ENCODE data around the gene KRT85. TPM values are rescaled to one million over a fixed set of nuclear protein-coding genes. Genes with fewer than 3 reads are reported as not detected.

KRT85 gene
- total RNA-seq, 2 donors from 2014 or later, result not detected

- no peaks in the 10 kb centered on the region for H3K9me3 ChIP-seq
- no peak for TF ChIP-seq CTCF (IDR thresholded peaks at IDR 0.05)
- H3K4me3 ChIP-seq, result no peak overlapping the region
- H3K27me3 ChIP-seq (replicated peaks; ENCODE audit: insufficient read depth), result no peaks in the 10 kb centered on the region
- ATAC-seq (ENCODE audit: insufficient number of reproducible peaks, low FRiP score, low read depth), result no peak
- H3K27ac ChIP-seq, result no peak overlapping the region
- peaks cover 4 to 5% of the 10 kb centered on the region in 2 donors for H3K4me1 ChIP-seq (ENCODE audit: control insufficient read depth in 1 of 2, low read depth in 2 of 2)
- DNase-seq (ENCODE audit: low spot score), result no peak
- no peaks in the 10 kb centered on the region for H3K36me3 ChIP-seq
These were observed 56.0 kb downstream of the KRT85 start for GRCh38 chr12:52311285-52311648.

DNA sequence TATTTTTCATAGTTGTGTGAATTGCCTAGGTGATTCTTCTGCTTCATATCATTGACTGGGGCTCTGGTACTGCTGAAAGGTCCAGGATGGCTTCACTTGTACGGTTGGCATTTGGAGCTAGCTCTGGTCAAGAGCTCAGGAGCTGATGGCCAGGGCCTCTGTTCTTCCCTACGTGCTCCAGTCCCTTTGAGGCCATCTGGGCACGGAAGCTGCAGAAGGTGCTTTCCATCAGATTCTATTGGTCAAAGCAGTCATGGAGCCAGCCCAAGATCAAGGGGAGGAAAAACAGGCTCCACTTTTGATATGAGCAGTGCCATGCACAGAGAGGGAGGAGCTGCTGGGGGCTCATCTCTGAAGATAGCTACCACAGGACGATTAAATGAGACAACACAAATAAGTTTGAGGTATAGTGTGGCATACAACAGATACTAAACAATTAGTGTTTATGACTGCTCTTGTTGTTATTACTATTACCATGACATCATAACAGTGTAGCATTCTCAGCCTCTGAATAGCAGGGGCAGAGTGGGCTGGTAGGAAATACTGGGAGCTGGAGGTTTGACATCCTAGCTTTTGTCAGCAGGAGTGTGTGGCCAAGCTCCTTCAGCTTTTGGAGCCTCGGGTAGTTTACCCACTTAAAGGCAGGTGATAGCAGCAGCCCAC is 56.5 kb downstream of the KRT85 start:
- Histone ChIP-seq H3K27ac (no peak overlapping the region), H3K4me1 (ENCODE audit: control insufficient read depth in 1 of 2, low read depth in 2 of 2) (peaks cover 4 to 5% of the 10 kb centered on the region in 2 donors), H3K9me3 (no peaks in the 10 kb centered on the region), H3K36me3 (no peaks in the 10 kb centered on the region), H3K27me3 (replicated peaks; ENCODE audit: insufficient read depth) (no peaks in the 10 kb centered on the region), H3K4me3 (no peak overlapping the region)
- no peak for TF ChIP-seq CTCF (IDR thresholded peaks at IDR 0.05)
- no peak for ATAC-seq (ENCODE audit: insufficient number of reproducible peaks, low FRiP score, low read depth)
- no peak for DNase-seq (ENCODE audit: low spot score)

Other genes starting within 250 kb of the KRT85 start
- gene KRT80, start 175.5 kb downstream of the KRT85 start, total RNA-seq, result under 1 TPM; 0.21 to 0.41 TPM
- 100 to 1,000 TPM in 1 of 2 donors, 10 to 100 TPM in 1; 24.1 to 105 TPM for gene KRT7, start 134.2 kb downstream of the KRT85 start, total RNA-seq
- gene KRT86, start 92.8 kb downstream of the KRT85 start, total RNA-seq, result 1 to 10 TPM in 1 of 2 donors, not detected in 1; 9.3 TPM
- gene KRT81, start 75.9 kb downstream of the KRT85 start, total RNA-seq, result 1 to 10 TPM in 1 of 2 donors, not detected in 1; 5.1 TPM
- not detected for gene KRT83, start 46.1 kb downstream of the KRT85 start, total RNA-seq
- not detected for gene KRT84, start 18.2 kb upstream of the KRT85 start, total RNA-seq
- gene KRT82, start 38.9 kb upstream of the KRT85 start, total RNA-seq, result not detected
- not detected for gene KRT75, start 66.9 kb upstream of the KRT85 start, total RNA-seq
- under 1 TPM in 1 of 2 donors, not detected in 1; 0.41 TPM for gene KRT6B, start 84.7 kb upstream of the KRT85 start, total RNA-seq
- gene KRT6C, start 106.3 kb upstream of the KRT85 start, total RNA-seq, result not detected
- under 1 TPM in 1 of 2 donors, not detected in 1; 0.68 TPM for gene KRT6A, start 125.8 kb upstream of the KRT85 start, total RNA-seq
- gene KRT5, start 152.9 kb upstream of the KRT85 start, total RNA-seq, result 1 to 10 TPM in 1 of 2 donors, not detected in 1; 7.6 TPM
- gene KRT71, start 185.7 kb upstream of the KRT85 start, total RNA-seq, result not detected
- not detected for gene KRT74, start 206.4 kb upstream of the KRT85 start, total RNA-seq
- not detected for gene KRT72, start 234.0 kb upstream of the KRT85 start, total RNA-seq

Measured in thoracic aorta (tissue), 2 donors.